GM12878 (cell line): Measurements from ENCODE around the gene CNKSR3.

Experiments used
- CTCF ChIP-seq, 3 experiments: IDR thresholded peaks in 2 of 3; conservative IDR thresholded peaks in 1 of 3; 2 replicates each; pipeline ENCODE4 v1.5.1; 2011; ENCODE audit warnings: low read depth in 3 of 3, low read length in 3 of 3, mild to moderate bottlenecking in 3 of 3, control low read depth in 2 of 3, moderate library complexity in 2 of 3, inconsistent platforms in 1 of 3, mixed read lengths in 1 of 3; ENCODE audit not compliant: control insufficient read depth in 2 of 3, insufficient read depth in 1 of 3; ENCODE audit errors: extremely low read depth in 1 of 3
- EED ChIP-seq: sonication (generic); IDR thresholded peaks from 2 replicates; pipeline ENCODE4 v1.6.1; 2016; ENCODE audit warnings: antibody characterized with exemption, low read depth
- EZH2 ChIP-seq: IDR thresholded peaks from 2 replicates; pipeline ENCODE4 v1.6.1; 2012; ENCODE audit warnings: low read depth, mild to moderate bottlenecking, control low read depth, inconsistent platforms, low read length, borderline replicate concordance; ENCODE audit not compliant: control insufficient read depth
- POLR2AphosphoS2 ChIP-seq: IDR thresholded peaks from 2 replicates; pipeline ENCODE4 v1.6.1; 2011; ENCODE audit warnings: low read depth, mild to moderate bottlenecking, low read length, improper control_type of control experiment, moderate library complexity
- TAF1 ChIP-seq: IDR thresholded peaks from 2 replicates; pipeline ENCODE4 v1.6.1; 2011; ENCODE audit warnings: mild to moderate bottlenecking, low read depth, low read length, borderline replicate concordance
- ZNF384 ChIP-seq: IDR thresholded peaks from 2 replicates; pipeline ENCODE4 v1.6.1; 2012; ENCODE audit warnings: low read depth, mild to moderate bottlenecking, low read length, improper control_type of control experiment, borderline replicate concordance

- no peak for TF ChIP-seq CTCF (IDR thresholded peaks at IDR 0.05 in 2 of 3, conservative IDR thresholded peaks at IDR 0.05 in 1 of 3; ENCODE audit: control insufficient read depth in 2 of 3, extremely low read depth in 1 of 3, insufficient read depth in 1 of 3, low read depth in 3 of 3, low read length in 3 of 3)
- no peak for TF ChIP-seq EED
- TF ChIP-seq ZNF384 = no peak
- no peak for TF ChIP-seq POLR2AphosphoS2
- no peak for TF ChIP-seq TAF1
- TF ChIP-seq EZH2 = no peak
Observed at GRCh38 chr6:154479351-154479769, 31.1 kb downstream of the CNKSR3 start.
